GM21528 (cell line): ENCODE data around the gene EFHD2.
"Not testable (repeated sequence)": the region's sequence is repeated elsewhere in the genome, so short reads cannot be mapped to it uniquely, and the experiment has no call there.

ENCODE experiments used
- ATAC-seq: cut with Tn5 transposase; IDR thresholded peaks from one replicate; pipeline ENCODE4 v1.9.1; 2021; ENCODE audit warnings: mild to moderate bottlenecking, moderate library complexity; ENCODE audit not compliant: unreplicated experiment, low FRiP score

EFHD2 gene

GRCh38 chr1:15471067-15471466, 61.4 kb downstream of the EFHD2 start:
- not testable (repeated sequence) for ATAC-seq

GRCh38 chr1:15471723-15472122, 62.0 kb downstream of the EFHD2 start:
- not testable (repeated sequence) for ATAC-seq

- no peak for ATAC-seq
Observed at GRCh38 chr1:15472587-15472986, 62.9 kb downstream of the EFHD2 start.

- no peak for ATAC-seq
Observed at GRCh38 chr1:15475752-15476314, 66.1 kb downstream of the EFHD2 start, which contains the start of gene CELA2B. CELA2B (plus strand) TSS chr1:15476104; CDS start chr1:15476126, 22 bp downstream.

- no peak for ATAC-seq
Observed at GRCh38 chr1:15476927-15477326, 67.2 kb downstream of the EFHD2 start.

GRCh38 chr1:15477646-15478212, 68.0 kb downstream of the EFHD2 start:
- ATAC-seq: no peak
